Measurements from ENCODE around the gene MED31. TPM values are rescaled to one million over a fixed set of nuclear protein-coding genes. Genes with fewer than 3 reads are reported as not detected.

Gene MED31
- total and polyA plus RNA-seq, 2 of the 13 experiments (the other 11 are each of a cell fraction or from before 2014, with no cell fraction given), result 19.0 to 20.9 TPM

- TF ChIP-seq FOXA1 (IDR thresholded peaks at IDR 0.05) (no peak), FOXA1 (CRISPR knock-in tag; IDR thresholded peaks at IDR 0.05) (peak; percentile 82), ZNF788 (CRISPR knock-in tag; IDR thresholded peaks at IDR 0.05; ENCODE audit: borderline replicate concordance) (peak; percentile 77; the same call in 1 of the 2 replicates), ZNF460 (CRISPR knock-in tag; IDR thresholded peaks at IDR 0.05; ENCODE audit: borderline replicate concordance) (peak; percentile 53; the same call in 1 of the 2 replicates), HMG20B (CRISPR knock-in tag; conservative IDR thresholded peaks at IDR 0.05) (peak; percentile 75; the same call in 1 of the 2 replicates), REL (CRISPR knock-in tag; conservative IDR thresholded peaks at IDR 0.05) (no peak), MLX (CRISPR knock-in tag; IDR thresholded peaks at IDR 0.05) (peak; percentile 93), ZNF274 (CRISPR knock-in tag; IDR thresholded peaks at IDR 0.05) (no peak), MIXL1 (CRISPR knock-in tag; IDR thresholded peaks at IDR 0.05) (peak; percentile 89), ZBTB26 (CRISPR knock-in tag; IDR thresholded peaks at IDR 0.05; ENCODE audit: borderline replicate concordance) (peak; percentile 34; the same call in 1 of the 2 replicates), ZNF44 (CRISPR knock-in tag; IDR thresholded peaks at IDR 0.05) (no peak; the same call in 1 of the 2 replicates), ZBTB40 (IDR thresholded peaks at IDR 0.05) (no peak), ZBTB40 (CRISPR knock-in tag; IDR thresholded peaks at IDR 0.05) (peak; percentile 66), ZNF282 (IDR thresholded peaks at IDR 0.05; ENCODE audit: partially characterized antibody) (no peak), SKI (IDR thresholded peaks at IDR 0.05; ENCODE audit: partially characterized antibody) (peak; percentile 97), E2F5 (CRISPR knock-in tag; conservative IDR thresholded peaks at IDR 0.05) (no peak)
Measured at GRCh38 chr17:6699997-6700947, 48.9 kb upstream of the MED31 start (continued).

Measured in HepG2 (cell line).